OCI-LY1 (cell line): Measurements from ENCODE around the gene ATP8A2.

Experiments used
- CTCF ChIP-seq: fragments of 200-600 bp; sonication (generic), shearing (Covaris generic); IDR thresholded peaks from 2 replicates; pipeline ENCODE4 v1.5.1; 2017; ENCODE audit warnings: mild to moderate bottlenecking, antibody characterized with exemption, low read length, moderate library complexity, mixed read lengths
- EZH2 ChIP-seq: fragments of 200-600 bp; sonication (generic), shearing (Covaris generic); IDR thresholded peaks from 2 replicates; pipeline ENCODE4 v1.8.0; 2017; ENCODE audit warnings: borderline replicate concordance, mixed run types, mild to moderate bottlenecking, antibody characterized with exemption, low read length, moderate library complexity, mixed read lengths

- TF ChIP-seq CTCF (no peak), EZH2 (no peak)
Measured at GRCh38 chr13:25766991-25767390, 395.2 kb downstream of the ATP8A2 start.
